GM11168 (cell line): Measurements from ENCODE around the gene SMPDL3A.

Experiments
- in situ Hi-C: fragments of 300-500 bp; cut with MboI; formaldehyde crosslinking; loops from one replicate; pipeline ENCODE4 v1.12.0; 2022; ENCODE audit warnings: low sequenced_read_pairs; ENCODE audit not compliant: unreplicated experiment

The SMPDL3A gene

DNA sequence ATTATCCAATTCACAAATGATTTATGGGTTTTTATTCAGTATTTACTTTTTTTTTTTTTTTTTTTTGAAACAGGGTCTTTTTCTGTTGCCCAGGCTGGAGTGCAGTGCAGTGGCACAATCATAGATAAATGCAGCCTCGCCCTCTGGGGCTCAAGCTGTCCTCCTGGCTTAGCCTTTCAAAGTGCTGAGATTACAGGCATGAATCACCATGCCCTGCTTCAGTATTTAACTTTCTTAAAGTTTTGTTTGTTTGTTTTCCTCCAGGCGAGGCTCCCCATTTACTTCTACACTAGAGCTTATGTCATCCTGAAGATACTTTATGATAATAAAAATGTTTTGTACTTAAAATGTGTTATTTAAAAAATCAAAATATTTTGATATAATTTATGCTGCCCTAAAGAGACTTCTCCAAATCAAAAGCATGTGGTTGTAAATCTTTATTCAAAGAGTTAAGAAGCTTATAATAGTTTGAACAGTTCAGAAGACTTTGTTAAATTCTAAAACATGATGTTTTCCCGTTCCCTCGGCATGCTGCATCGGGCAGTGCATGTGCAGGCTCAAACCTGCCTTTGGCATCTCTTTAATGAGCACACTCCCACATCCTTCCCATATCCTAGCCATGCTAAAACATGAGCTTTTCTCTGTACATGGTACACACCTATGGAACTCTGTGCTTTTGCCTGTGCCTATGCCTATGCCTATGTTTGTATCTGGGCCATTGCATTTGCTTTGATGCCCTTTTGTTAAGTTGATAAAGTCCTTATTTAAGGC, 11.0 kb downstream of the SMPDL3A start:
- in situ Hi-C loops, result no loop called here

- in situ Hi-C loops, result no loop called here
These were observed 11.8 kb downstream of the SMPDL3A start for GRCh38 chr6:122800906-122801305.

- in situ Hi-C loops, result no loop called here
These were observed 12.3 kb downstream of the SMPDL3A start for GRCh38 chr6:122801397-122801796.

GRCh38 chr6:122803171-122803661, 14.2 kb downstream of the SMPDL3A start:
- in situ Hi-C loops, result no loop called here

GRCh38 chr6:122804962-122805485, 16.0 kb downstream of the SMPDL3A start:
- in situ Hi-C loops, result no loop called here

DNA sequence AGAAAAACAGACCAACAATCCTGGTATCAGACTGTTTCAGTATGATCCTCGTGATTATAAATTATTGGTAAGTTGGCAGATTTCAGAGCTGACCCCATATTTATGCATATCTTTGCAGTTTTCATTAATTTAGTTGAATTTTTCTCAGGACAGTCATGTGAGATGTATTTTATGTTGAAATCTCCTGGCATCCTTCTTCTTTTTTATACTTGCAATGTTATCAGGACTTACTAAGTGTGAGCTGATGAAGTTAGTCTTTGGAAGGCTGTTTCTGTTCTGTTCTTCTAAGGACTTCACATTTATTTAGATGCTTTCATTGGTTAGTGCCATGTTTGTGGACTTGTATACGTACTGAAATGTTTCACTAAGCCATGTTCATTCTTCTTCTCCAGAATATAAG, 17.2 kb downstream of the SMPDL3A start:
- in situ Hi-C loops, result no loop called here

DNA sequence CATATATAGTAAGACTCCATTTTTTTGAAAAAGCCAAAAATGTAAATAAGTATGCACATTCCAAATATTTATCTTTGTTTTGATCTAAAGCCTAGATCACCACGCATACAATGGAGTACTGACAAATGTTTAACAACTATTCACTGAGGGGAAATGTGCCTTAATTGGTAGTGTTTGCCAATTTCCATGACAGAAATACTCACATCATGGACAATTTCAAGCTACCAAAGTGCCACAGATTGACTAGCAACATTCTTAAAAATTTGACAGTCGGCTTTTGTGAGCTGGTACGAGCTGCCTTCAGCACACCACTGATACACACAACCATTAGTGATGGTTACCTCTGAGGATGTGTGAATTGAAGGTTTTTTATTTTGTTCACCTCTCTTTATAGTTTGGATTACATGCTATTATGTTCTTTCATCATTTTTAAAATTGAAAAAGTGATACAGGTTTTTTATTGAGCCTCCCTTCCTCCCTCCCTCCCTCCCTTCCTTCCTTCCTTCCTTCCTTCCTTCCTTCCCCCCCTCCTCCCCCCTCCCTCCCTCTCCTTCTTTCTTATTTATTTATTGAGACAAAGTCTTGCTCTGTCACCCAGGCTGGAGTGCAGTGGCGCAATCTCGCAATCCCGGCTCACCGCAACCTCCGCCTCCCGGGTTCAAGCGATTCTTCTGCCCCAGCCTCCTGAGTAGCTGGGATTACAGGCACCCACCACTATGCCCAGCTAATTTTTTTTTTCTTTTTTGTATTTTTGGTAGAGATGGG, 19.2 kb downstream of the SMPDL3A start:
- in situ Hi-C loops, result no loop called here

- in situ Hi-C loops, result no loop called here
These were observed 19.9 kb downstream of the SMPDL3A start for GRCh38 chr6:122809001-122809400.

DNA sequence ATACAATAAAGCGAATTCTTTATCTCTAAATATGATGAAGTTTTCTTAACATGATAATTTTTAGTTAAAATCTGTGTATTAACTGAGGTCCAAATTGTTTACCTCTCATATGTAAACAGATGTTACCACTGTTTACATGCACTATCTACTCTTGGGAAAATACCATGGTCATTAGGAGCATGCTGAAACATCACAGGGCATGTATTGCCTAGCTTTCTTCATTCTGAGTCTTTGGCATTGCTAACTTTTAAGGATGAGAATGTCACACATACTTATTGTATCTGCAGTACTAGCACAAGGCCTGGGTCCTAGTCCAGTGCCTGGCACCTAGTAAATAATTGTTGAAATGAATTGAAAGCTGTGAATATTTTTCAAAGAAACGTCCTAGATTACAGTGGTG, 20.6 kb downstream of the SMPDL3A start:
- in situ Hi-C loops, result no loop called here

- in situ Hi-C loops, result no loop called here
These were observed 21.1 kb downstream of the SMPDL3A start for GRCh38 chr6:122810189-122810588.

GRCh38 chr6:122817358-122817757, 28.3 kb downstream of the SMPDL3A start:
- in situ Hi-C loops, result no loop called here

GRCh38 chr6:122817766-122818165, 28.7 kb downstream of the SMPDL3A start:
- in situ Hi-C loops, result no loop called here

GRCh38 chr6:122818866-122819265, 29.8 kb downstream of the SMPDL3A start:
- in situ Hi-C loops, result no loop called here

DNA sequence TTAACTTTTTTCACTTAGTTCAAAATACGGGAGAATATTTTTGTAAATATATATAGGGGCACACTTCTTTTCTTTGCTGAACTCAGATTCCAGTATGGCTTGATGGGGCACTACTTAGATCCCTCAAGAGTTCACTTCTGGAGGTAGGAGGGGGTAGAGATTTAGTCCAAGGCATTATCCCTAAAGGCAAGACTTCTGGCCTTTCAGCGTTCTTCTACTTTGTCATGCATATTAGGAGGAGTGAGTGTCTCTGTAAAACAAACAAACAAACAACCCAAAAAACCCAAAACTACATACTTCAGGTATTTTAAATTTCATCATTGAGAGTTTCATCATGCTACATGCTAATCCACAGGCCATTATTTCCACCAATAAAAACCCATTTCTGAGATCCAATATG, 32.0 kb downstream of the SMPDL3A start:
- in situ Hi-C loops, result no loop called here

- in situ Hi-C loops, result no loop called here
These were observed 36.1 kb downstream of the SMPDL3A start for GRCh38 chr6:122825163-122825562.

GRCh38 chr6:122829456-122829855, 40.4 kb downstream of the SMPDL3A start:
- in situ Hi-C loops, result no loop called here

DNA sequence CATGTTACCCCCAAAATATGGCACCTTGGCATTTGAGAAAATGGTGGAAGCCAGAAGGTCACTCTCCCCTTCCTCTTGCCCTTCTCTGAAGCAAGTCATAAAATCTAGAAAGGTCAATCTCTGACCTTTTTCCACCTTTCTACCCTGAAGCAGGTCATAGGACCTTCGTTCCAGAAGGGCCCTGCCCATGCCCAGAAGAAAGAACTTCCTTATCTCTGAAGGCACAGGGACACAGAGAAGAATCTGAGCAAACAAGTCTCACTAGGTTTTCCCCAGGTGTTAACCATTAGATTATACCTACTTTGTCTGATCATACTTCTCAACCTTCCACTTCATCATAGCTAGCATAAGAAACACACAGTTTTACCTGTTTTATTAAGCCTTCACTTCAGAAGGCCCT, 42.5 kb downstream of the SMPDL3A start:
- in situ Hi-C loops, result loop anchor here (10.0 kb wide), 1 partner anchor 107 kb away; no protein-coding TSS in a partner anchor

DNA sequence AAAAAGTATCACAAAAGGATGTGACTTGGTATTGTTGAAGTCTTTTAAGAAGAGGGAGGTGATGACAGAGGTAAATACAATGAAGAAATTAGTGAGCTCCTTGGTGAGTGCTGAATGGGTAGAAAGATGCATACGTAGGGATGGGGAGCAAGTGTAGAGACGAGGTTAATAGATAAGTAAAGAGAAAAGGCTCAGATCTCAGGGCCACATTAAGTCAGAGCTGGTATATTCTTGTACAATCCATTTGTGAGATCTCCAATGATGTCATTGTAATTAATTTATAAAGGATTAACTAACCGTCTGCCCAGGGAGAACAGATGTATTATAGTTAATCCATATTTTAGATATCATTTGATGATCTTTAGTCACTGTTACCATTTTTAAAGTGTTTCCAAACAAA, 43.4 kb downstream of the SMPDL3A start:
- in situ Hi-C loops, result loop anchor here (10.0 kb wide), 1 partner anchor 108 kb away; no protein-coding TSS in a partner anchor

DNA sequence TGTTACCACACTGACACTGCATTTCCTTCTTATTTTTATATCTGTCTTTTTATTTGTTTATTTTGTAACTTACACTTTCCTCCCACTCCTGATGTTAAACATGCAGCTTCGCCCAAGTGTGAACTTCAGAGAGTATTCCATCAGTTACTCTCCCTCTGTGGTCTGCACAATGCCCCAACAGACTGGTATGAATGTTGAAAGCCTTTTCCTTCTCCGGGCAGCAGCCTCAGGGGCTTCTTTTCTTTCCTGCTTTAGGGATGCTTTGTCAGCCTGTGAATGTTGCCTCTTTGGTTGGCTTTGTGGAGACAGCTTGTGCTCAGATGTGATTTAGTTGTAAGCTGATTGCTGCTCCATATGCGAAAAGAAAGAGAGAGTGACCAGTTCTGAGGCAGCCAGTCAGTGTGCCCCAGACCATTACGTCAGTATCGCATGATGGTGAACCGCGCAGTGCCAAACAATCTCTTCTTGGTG, 44.0 kb downstream of the SMPDL3A start:
- in situ Hi-C loops, result loop anchor here (10.0 kb wide), 1 partner anchor 108 kb away; no protein-coding TSS in a partner anchor

DNA sequence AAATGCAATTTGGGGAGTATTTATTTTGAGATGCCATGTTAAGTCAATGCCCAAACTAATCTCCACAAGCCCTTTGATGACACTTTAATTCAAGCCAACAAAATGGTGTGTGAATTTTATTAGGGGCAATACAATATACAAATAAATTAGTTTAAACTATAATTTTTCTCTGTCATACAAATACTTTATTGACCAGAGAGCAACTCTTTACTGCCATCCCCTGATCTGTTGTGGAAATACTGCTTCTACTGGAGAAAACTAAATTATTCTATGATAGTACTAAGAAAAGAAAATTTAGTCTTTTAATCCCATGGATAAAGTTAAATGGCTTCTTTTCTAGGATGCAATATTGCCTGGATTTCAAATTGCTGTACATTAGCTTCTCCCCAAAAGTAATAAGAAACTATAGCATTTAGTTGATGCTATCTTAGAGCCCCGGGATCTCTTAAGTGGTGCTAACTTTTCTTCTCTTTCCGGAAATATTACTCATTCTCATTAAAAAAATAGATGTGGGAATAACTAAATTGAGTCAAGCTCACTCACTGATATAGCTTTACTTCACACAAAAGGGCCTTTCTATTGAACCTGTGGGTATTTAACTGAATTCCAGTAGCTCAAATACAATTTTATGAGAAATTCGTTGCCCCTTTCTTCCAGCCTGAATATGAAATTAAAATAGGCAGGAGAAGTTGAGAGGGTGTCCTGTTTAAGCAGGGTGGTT, 49.2 kb downstream of the SMPDL3A start:
- in situ Hi-C loops, result loop anchor here (10.0 kb wide), 1 partner anchor 113 kb away; no protein-coding TSS in a partner anchor
